ENCODE results near the gene SLC4A3. TPM values are rescaled to one million over a fixed set of nuclear protein-coding genes. Genes with fewer than 3 reads are reported as not detected.

The SLC4A3 gene
- total and polyA plus RNA-seq, 2 of the 8 experiments (the other 6 are each of a cell fraction or from before 2014, with no cell fraction given) = 4.8 to 7.4 TPM

DNA sequence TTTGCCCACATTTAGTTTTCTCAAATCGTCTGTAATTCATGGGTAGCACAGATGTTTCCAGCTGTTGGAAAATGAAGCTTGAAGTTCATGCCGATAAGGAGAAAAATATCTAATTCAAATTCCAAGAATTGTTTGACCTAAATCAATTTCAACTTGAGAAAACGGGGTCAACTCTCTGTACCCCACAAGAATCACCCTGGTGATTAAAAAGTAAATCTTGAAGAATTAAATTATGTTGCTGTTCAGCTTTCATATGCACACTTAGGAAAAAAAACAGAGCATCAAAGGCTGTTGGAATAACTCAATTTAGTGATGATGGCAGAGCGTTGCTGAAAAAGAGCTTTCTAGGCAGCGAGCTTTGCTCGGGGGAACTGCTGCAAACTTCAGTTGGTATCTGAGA lies 43.0 kb downstream of the SLC4A3 start:
- ChIA-PET CTCF (ENCODE audit: partially characterized antibody) (interaction anchor here (1.0 to 8.5 kb wide), 10 partner anchors 9 to 129 kb away, joined by 3 to 48 read pairs (median 4); no protein-coding TSS in a partner anchor), POLR2A (ENCODE audit: partially characterized antibody) (interaction anchor here (1.3 kb wide), 1 partner anchor 13 kb away, joined by 3 read pairs; no protein-coding TSS in a partner anchor)
- Histone ChIP-seq H4K20me1 (replicated peaks in 1 of 2; ENCODE audit: control insufficient read depth in 1 of 2, insufficient read depth in 2 of 2, low read length in 2 of 2) (no peaks in the 10 kb centered on the region), H3K14ac (ENCODE audit: insufficient read length) (no peak overlapping the region), H4K91ac (replicated peaks; ENCODE audit: insufficient read length, low read length) (no peak overlapping the region), H2BK120ac (replicated peaks; ENCODE audit: low read depth, low read length) (no peak overlapping the region), H3K4ac (replicated peaks; ENCODE audit: insufficient read length, low read depth, low read length) (no peak overlapping the region), H2BK5ac (ENCODE audit: low read depth, low read length) (no peak overlapping the region), H3K9me3 (ENCODE audit: insufficient read depth in 2 of 2, low read depth in 1 of 2, low read length in 1 of 2) (no peaks in the 10 kb centered on the region), H3K27me3 (replicated peaks in 1 of 4; ENCODE audit: control insufficient read depth in 3 of 4, extremely low read depth in 1 of 4, insufficient read depth in 3 of 4, low read length in 3 of 4) (no peaks in the 10 kb centered on the region), H3K18ac (ENCODE audit: extremely low read depth, low read length) (no peak overlapping the region), H3K23ac (ENCODE audit: insufficient read length) (no peak overlapping the region), H3K9ac (replicated peaks in 1 of 4; ENCODE audit: extremely low read depth in 1 of 4, low read depth in 3 of 4, low read length in 3 of 4) (no peak overlapping the region), H3K4me1 (replicated peaks in 1 of 4; ENCODE audit: control insufficient read depth in 3 of 4, insufficient read depth in 4 of 4, low read length in 3 of 4) (peaks cover 2 to 11% (median 6%) of the 10 kb centered on the region in 4 experiments; a peak in 5 of 7 replicates), H3K79me1 (ENCODE audit: low read depth, low read length) (no peaks in the 10 kb centered on the region), H3K56ac (replicated peaks; ENCODE audit: insufficient read length, low read depth, low read length) (no peak overlapping the region), H3K4me3 (ENCODE audit: extremely low read depth in 1 of 4, insufficient read depth in 2 of 4, low read depth in 3 of 4, low read length in 4 of 4) (no peak overlapping the region), H3K36me3 (ENCODE audit: control insufficient read depth in 2 of 4, insufficient read depth in 4 of 4, low read length in 3 of 4) (no peaks in the 10 kb centered on the region), H2AFZ (ENCODE audit: low read length) (no peak overlapping the region), H3K27ac (ENCODE audit: low read depth, low read length) (no peak overlapping the region), H2BK12ac (ENCODE audit: low read depth, low read length) (no peak overlapping the region), H3K4me2 (ENCODE audit: insufficient read depth in 1 of 2, low read depth in 2 of 2, low read length in 2 of 2) (no peak overlapping the region), H2BK15ac (ENCODE audit: low read length) (no peak overlapping the region), H2BK20ac (ENCODE audit: low read length) (no peak overlapping the region), H2AK5ac (ENCODE audit: low read depth, low read length) (no peak overlapping the region), H3K23me2 (ENCODE audit: low read depth, low read length) (no peaks in the 10 kb centered on the region), H3K79me2 (ENCODE audit: control insufficient read depth in 1 of 2, insufficient read depth in 2 of 2, low read length in 2 of 2) (no peaks in the 10 kb centered on the region), H4K5ac (ENCODE audit: insufficient read length, low read depth, low read length) (no peak overlapping the region), H4K8ac (ENCODE audit: extremely low read depth, insufficient read depth, low read length) (no peak overlapping the region)
- FAIRE-seq = no peak
- DNase-seq (ENCODE audit: low read depth in 1 of 2, low spot score in 2 of 2) = no peak
- WGBS, 2 experiments (ENCODE audit: extremely low coverage in 1 of 2, insufficient coverage in 1 of 2, insufficient read length in 1 of 2, insufficient replicate concordance in 2 of 2, low coverage in 1 of 2, low lambda C conversion rate in 2 of 2, missing lambda C conversion rate in 1 of 2) = 87% methylated on average over 6 of the region's 6 CpGs; no CpG with 5 or more reads in 1 of the 2 experiments
- TF ChIP-seq PHF8 (conservative IDR thresholded peaks at IDR 0.05; ENCODE audit: low read depth, low read length) = no peak
- TF ChIP-seq SP2 (IDR thresholded peaks at IDR 0.05; ENCODE audit: low read length) = no peak
